HL-60 (cell line): ENCODE data around the gene NAT9.

Experiments used
- GABPA ChIP-seq: IDR thresholded peaks from 2 replicates; pipeline ENCODE4 v1.6.1; 2012; ENCODE audit warnings: low read depth
- POLR2AphosphoS5 ChIP-seq: IDR thresholded peaks from 2 replicates; pipeline ENCODE4 v1.6.1; 2012; ENCODE audit warnings: low read depth
- TF ChIP-seq, protein P1 (sequence below): IDR thresholded peaks from one replicate; pipeline ENCODE4 v1.5.1; 2011; ENCODE audit warnings: low read length, control low read depth, inconsistent platforms; ENCODE audit not compliant: insufficient read depth

DNA sequence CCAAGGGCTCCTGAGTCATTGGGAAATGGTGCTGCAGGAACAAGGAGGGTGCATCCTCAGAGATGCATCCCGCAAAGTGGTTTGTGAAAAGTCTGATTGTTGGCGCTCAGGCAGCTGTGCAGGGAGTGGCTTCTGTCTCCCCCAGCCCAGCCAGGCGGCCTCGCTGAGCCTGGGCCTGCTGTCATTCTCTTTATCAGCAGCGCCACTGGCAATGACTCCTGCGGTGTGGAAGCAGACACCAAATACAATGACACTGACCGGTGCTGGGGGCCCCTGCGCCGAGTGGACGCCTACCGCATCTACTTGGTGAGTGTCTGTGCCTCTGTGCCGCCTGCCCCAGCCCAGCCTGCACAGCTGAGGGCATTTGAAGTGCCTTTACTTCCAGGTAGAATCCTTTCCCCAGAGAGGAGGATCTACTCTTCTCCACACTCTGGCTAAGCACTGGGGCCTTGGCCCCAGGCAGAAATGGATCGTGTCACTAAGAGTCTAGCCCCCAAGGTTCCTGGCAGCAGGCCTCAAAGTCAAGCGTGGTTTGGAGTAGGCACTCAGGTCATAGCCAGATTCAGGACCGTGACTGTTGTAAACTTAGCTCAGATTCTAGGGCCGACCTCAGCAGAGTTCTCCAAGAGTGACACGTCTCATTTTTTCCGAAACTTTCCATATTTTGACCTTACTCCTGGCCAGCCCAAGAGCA is 19.3 kb upstream of the NAT9 start:
- TF ChIP-seq, protein P1, sequence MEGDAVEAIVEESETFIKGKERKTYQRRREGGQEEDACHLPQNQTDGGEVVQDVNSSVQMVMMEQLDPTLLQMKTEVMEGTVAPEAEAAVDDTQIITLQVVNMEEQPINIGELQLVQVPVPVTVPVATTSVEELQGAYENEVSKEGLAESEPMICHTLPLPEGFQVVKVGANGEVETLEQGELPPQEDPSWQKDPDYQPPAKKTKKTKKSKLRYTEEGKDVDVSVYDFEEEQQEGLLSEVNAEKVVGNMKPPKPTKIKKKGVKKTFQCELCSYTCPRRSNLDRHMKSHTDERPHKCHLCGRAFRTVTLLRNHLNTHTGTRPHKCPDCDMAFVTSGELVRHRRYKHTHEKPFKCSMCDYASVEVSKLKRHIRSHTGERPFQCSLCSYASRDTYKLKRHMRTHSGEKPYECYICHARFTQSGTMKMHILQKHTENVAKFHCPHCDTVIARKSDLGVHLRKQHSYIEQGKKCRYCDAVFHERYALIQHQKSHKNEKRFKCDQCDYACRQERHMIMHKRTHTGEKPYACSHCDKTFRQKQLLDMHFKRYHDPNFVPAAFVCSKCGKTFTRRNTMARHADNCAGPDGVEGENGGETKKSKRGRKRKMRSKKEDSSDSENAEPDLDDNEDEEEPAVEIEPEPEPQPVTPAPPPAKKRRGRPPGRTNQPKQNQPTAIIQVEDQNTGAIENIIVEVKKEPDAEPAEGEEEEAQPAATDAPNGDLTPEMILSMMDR, result no peak
- no peak for TF ChIP-seq POLR2AphosphoS5
- no peak for TF ChIP-seq GABPA
